HG03442 (cell line): ENCODE results near the gene RBSN.

Experiments used
- ATAC-seq: cut with Tn5 transposase; IDR thresholded peaks from one replicate; pipeline ENCODE4 v1.9.1; 2021; ENCODE audit warnings: mild to moderate bottlenecking, moderate library complexity; ENCODE audit not compliant: unreplicated experiment

RBSN gene

GRCh38 chr3:15023719-15024118 lies 75.2 kb downstream of the RBSN start:
- ATAC-seq: no peak

GRCh38 chr3:15023249-15023648 lies 75.7 kb downstream of the RBSN start:
- ATAC-seq: no peak
